Measurements from ENCODE around the gene AATK.

DNA sequence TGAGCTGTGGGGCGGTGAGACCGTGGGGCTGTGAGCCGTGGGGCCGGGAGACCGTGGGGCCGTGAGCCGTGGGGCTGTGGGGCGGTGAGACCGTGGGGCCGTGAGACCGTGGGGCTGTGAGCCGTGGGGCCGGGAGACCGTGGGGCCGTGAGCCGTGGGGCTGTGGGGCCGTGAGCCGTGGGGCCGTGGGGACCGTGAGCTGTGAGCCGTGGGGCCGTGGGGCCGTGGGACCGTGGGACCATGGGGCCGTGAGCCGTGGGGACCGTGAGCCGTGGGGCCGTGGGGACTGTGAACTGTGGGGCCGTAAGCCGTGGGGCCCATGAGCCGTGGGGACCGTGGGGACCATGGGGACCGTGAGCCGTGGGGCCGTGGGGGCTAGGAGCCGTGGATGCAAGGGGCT, 25.3 kb downstream of the AATK start:
- no peak for TF ChIP-seq LEF1 (IDR thresholded peaks at IDR 0.05; ENCODE audit: borderline replicate concordance)
- no peak for TF ChIP-seq SUZ12 (IDR thresholded peaks at IDR 0.05)
- no peak for TF ChIP-seq CTBP1 (IDR thresholded peaks at IDR 0.05; ENCODE audit: borderline replicate concordance)
- no peak for TF ChIP-seq FOXM1 (IDR thresholded peaks at IDR 0.05; ENCODE audit: borderline replicate concordance)
- TF ChIP-seq ZNF384 (IDR thresholded peaks at IDR 0.05) = no peak
- no peak for TF ChIP-seq FOXK2 (IDR thresholded peaks at IDR 0.05)

All from HEK293T (cell line).